ENCODE measurements around the gene GRIA1. TPM values are rescaled to one million over a fixed set of nuclear protein-coding genes. Genes with fewer than 3 reads are reported as not detected.

GRIA1 gene
- total and polyA plus RNA-seq, 2 of the 13 experiments (the other 11 are each of a cell fraction or from before 2014, with no cell fraction given) = not detected

DNA sequence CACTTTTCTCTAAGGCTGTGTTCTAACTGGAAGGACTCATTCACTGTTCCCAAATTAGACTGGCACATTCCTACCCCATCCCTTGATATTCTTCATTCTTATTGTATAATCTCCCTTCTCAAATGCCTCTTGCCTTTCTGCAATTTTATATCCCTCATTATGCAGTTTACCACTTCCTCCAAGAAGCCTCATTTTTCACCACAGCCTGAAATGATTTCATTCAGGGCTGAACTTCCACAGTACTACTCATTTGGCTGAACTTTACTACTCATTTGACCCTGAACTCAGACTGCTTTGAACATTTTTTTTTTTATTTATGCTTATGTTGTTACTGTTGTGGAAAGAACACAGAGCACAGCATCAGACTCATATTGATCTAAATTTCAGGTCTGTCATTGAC, 32.7 kb downstream of the GRIA1 start:
- Histone ChIP-seq H3K9me3 (ENCODE audit: low read length) (no peaks in the 10 kb centered on the region), H3K4me3 (replicated peaks in 1 of 3; ENCODE audit: insufficient read depth in 1 of 3, low read depth in 2 of 3, low read length in 3 of 3) (no peak overlapping the region), H3K27me3 (ENCODE audit: control insufficient read depth in 1 of 2, insufficient read depth in 2 of 2, low read length in 2 of 2) (no peaks in the 10 kb centered on the region), H4K20me1 (ENCODE audit: insufficient read depth, low read length) (no peaks in the 10 kb centered on the region), H3K27ac (ENCODE audit: extremely low read length, insufficient read depth, low read length) (no peak overlapping the region), H3K4me1 (ENCODE audit: insufficient read depth, low read length) (no peaks in the 10 kb centered on the region), H3K9ac (ENCODE audit: insufficient read depth, low read depth, low read length) (no peak overlapping the region), H3K4me2 (ENCODE audit: low read depth, low read length) (no peak overlapping the region), H3K79me2 (ENCODE audit: insufficient read depth, low read length) (no peaks in the 10 kb centered on the region), H2AFZ (ENCODE audit: low read length) (no peak overlapping the region), H3K36me3 (replicated peaks in 1 of 2; ENCODE audit: control insufficient read depth in 1 of 2, insufficient read depth in 2 of 2, low read length in 2 of 2) (no peaks in the 10 kb centered on the region)
- DNase-seq (ENCODE audit: low spot score) (no peak), FAIRE-seq (no peak), ATAC-seq (no peak)
- ChIA-PET CTCF (ENCODE audit: low intra/inter-chr PET ratio, low total read pairs) (no interaction called here), POLR2A (no interaction called here)
- intact Hi-C loops (cut with micrococcal nuclease; ENCODE audit: unreplicated experiment) (no loop called here), in situ Hi-C loops (cut with HindIII; ENCODE audit: extremely low pct_ligation_motif_present, low pct_unique_long_range_greater_than_20kb) (no loop called here)
- no peak for TF ChIP-seq E2F2 (CRISPR knock-in tag; IDR thresholded peaks at IDR 0.05; ENCODE audit: borderline replicate concordance)
- TF ChIP-seq, protein P1, sequence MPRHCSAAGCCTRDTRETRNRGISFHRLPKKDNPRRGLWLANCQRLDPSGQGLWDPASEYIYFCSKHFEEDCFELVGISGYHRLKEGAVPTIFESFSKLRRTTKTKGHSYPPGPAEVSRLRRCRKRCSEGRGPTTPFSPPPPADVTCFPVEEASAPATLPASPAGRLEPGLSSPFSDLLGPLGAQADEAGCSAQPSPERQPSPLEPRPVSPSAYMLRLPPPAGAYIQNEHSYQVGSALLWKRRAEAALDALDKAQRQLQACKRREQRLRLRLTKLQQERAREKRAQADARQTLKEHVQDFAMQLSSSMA (CRISPR knock-in tag; IDR thresholded peaks at IDR 0.05) = no peak
- TF ChIP-seq, protein P2, sequence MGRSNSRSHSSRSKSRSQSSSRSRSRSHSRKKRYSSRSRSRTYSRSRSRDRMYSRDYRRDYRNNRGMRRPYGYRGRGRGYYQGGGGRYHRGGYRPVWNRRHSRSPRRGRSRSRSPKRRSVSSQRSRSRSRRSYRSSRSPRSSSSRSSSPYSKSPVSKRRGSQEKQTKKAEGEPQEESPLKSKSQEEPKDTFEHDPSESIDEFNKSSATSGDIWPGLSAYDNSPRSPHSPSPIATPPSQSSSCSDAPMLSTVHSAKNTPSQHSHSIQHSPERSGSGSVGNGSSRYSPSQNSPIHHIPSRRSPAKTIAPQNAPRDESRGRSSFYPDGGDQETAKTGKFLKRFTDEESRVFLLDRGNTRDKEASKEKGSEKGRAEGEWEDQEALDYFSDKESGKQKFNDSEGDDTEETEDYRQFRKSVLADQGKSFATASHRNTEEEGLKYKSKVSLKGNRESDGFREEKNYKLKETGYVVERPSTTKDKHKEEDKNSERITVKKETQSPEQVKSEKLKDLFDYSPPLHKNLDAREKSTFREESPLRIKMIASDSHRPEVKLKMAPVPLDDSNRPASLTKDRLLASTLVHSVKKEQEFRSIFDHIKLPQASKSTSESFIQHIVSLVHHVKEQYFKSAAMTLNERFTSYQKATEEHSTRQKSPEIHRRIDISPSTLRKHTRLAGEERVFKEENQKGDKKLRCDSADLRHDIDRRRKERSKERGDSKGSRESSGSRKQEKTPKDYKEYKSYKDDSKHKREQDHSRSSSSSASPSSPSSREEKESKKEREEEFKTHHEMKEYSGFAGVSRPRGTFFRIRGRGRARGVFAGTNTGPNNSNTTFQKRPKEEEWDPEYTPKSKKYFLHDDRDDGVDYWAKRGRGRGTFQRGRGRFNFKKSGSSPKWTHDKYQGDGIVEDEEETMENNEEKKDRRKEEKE (IDR thresholded peaks at IDR 0.05) = no peak
- TF ChIP-seq CSRNP2 (CRISPR knock-in tag; conservative IDR thresholded peaks at IDR 0.05; ENCODE audit: low read depth) = no peak
- TF ChIP-seq ZFP36L1 (CRISPR knock-in tag; IDR thresholded peaks at IDR 0.05) = no peak
- TF ChIP-seq MAF1 (CRISPR knock-in tag; IDR thresholded peaks at IDR 0.05; ENCODE audit: borderline replicate concordance) = no peak
- TF ChIP-seq, protein P3, sequence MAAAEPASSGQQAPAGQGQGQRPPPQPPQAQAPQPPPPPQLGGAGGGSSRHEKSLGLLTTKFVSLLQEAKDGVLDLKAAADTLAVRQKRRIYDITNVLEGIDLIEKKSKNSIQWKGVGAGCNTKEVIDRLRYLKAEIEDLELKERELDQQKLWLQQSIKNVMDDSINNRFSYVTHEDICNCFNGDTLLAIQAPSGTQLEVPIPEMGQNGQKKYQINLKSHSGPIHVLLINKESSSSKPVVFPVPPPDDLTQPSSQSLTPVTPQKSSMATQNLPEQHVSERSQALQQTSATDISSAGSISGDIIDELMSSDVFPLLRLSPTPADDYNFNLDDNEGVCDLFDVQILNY (CRISPR knock-in tag; conservative IDR thresholded peaks at IDR 0.05) = no peak
- no peak for TF ChIP-seq ZNF121 (CRISPR knock-in tag; IDR thresholded peaks at IDR 0.05)
- TF ChIP-seq NR1H2 (CRISPR knock-in tag; IDR thresholded peaks at IDR 0.05; ENCODE audit: borderline replicate concordance, low read depth) = no peak
- TF ChIP-seq CENPT (CRISPR knock-in tag; IDR thresholded peaks at IDR 0.05; ENCODE audit: low read depth) = no peak
- no peak for TF ChIP-seq HINFP (CRISPR knock-in tag; IDR thresholded peaks at IDR 0.05; ENCODE audit: low read depth)
- TF ChIP-seq ZNF616 (CRISPR knock-in tag; IDR thresholded peaks at IDR 0.05; ENCODE audit: low read depth) = no peak
- no peak for TF ChIP-seq JARID2 (CRISPR knock-in tag; IDR thresholded peaks at IDR 0.05; ENCODE audit: insufficient replicate concordance)
- TF ChIP-seq EHMT2 (IDR thresholded peaks at IDR 0.05; ENCODE audit: borderline replicate concordance, low read depth, low read length) = no peak
- BruUV-seq (replicated peaks) = no TSS peak
